ENCODE results near the gene TREX2. TPM values are rescaled to one million over a fixed set of nuclear protein-coding genes. Genes with fewer than 3 reads are reported as not detected.

The TREX2 gene
- total RNA-seq, 1 donor from 2014 or later: 3.7 TPM

GRCh38 chrX:153488231-153488914 lies 42.5 kb upstream of the TREX2 start:
- Histone ChIP-seq H3K36me3 (ENCODE audit: control insufficient read depth in 3 of 3, insufficient read depth in 3 of 3, low read length in 3 of 3) (no peaks in the 10 kb centered on the region), H3K27me3 (ENCODE audit: control insufficient read depth in 3 of 3, insufficient read depth in 3 of 3, low read length in 3 of 3) (no peaks in the 10 kb centered on the region), H3K9me3 (ENCODE audit: control insufficient read depth in 3 of 3, low read length in 3 of 3) (no peaks in the 10 kb centered on the region), H3K4me3 (ENCODE audit: low read length in 3 of 3) (no peak overlapping the region), H3K4me1 (ENCODE audit: control insufficient read depth in 3 of 3, insufficient read depth in 3 of 3, low read length in 3 of 3) (peaks cover 12 to 14% (median 12%) of the 10 kb centered on the region in 3 donors), H3K9ac (ENCODE audit: low read depth in 1 of 3, low read length in 3 of 3) (no peak overlapping the region), H3K27ac (ENCODE audit: low read depth, low read length) (peak overlapping the region; percentile 40)

DNA sequence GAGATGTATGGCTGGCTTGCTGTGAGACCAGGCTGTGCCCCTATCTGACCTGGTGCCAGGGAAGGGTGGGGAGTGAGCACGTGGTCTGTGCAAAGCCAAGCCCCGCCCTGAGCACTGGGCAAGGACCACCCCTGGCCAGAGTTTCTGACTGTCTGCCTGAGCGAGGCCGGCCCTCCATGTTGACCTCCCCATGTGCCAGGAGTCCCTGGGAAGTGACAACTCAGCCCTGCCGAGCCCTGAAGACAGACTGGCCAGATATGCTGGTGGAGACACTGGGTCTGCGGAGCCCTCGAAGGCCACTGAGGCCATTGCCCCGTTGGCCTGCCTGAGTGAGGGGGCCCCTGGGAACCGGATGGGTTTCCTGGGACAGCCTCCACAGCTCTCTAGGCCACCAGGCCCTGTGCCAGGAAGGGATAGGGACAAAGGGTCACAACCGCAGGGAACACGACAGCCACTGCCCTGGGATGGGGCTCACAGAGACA lies 41.8 kb upstream of the TREX2 start:
- Histone ChIP-seq H3K4me3 (ENCODE audit: low read length in 3 of 3) (no peak overlapping the region), H3K27me3 (ENCODE audit: control insufficient read depth in 3 of 3, insufficient read depth in 3 of 3, low read length in 3 of 3) (no peaks in the 10 kb centered on the region), H3K9me3 (ENCODE audit: control insufficient read depth in 3 of 3, low read length in 3 of 3) (no peaks in the 10 kb centered on the region), H3K27ac (ENCODE audit: low read depth, low read length) (peak overlapping the region; percentile 40), H3K36me3 (ENCODE audit: control insufficient read depth in 3 of 3, insufficient read depth in 3 of 3, low read length in 3 of 3) (no peaks in the 10 kb centered on the region), H3K4me1 (ENCODE audit: control insufficient read depth in 3 of 3, insufficient read depth in 3 of 3, low read length in 3 of 3) (peaks cover 12 to 14% (median 12%) of the 10 kb centered on the region in 3 donors), H3K9ac (ENCODE audit: low read depth in 1 of 3, low read length in 3 of 3) (no peak overlapping the region)

DNA sequence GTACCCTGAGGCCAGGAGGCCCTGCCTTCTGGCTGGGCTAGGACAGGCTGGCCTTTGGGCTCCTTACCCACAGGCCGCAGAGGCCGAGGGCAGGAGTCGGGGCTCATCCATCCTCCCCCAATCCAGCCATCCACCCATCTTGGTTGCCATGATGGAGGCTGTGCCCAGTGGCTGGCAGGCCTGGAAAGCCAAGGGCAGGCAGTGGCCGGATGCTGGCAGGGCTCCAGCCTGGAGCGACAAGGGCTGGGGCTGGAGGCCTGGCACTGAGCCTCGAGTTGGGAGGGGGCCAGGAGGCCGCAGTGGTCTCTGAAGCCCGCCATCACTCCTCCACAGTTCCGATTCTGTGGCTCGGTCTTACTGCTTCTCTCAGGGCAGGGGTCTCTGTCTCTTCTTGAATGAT lies 40.3 kb upstream of the TREX2 start:
- Histone ChIP-seq H3K4me1 (ENCODE audit: control insufficient read depth in 3 of 3, insufficient read depth in 3 of 3, low read length in 3 of 3) (peaks cover 10 to 12% (median 10%) of the 10 kb centered on the region in 3 donors), H3K9ac (ENCODE audit: low read depth in 1 of 3, low read length in 3 of 3) (no peak overlapping the region), H3K4me3 (ENCODE audit: low read length in 3 of 3) (no peak overlapping the region), H3K36me3 (ENCODE audit: control insufficient read depth in 3 of 3, insufficient read depth in 3 of 3, low read length in 3 of 3) (no peaks in the 10 kb centered on the region), H3K27ac (ENCODE audit: low read depth, low read length) (no peak overlapping the region), H3K9me3 (ENCODE audit: control insufficient read depth in 3 of 3, low read length in 3 of 3) (no peaks in the 10 kb centered on the region), H3K27me3 (ENCODE audit: control insufficient read depth in 3 of 3, insufficient read depth in 3 of 3, low read length in 3 of 3) (no peaks in the 10 kb centered on the region)

DNA sequence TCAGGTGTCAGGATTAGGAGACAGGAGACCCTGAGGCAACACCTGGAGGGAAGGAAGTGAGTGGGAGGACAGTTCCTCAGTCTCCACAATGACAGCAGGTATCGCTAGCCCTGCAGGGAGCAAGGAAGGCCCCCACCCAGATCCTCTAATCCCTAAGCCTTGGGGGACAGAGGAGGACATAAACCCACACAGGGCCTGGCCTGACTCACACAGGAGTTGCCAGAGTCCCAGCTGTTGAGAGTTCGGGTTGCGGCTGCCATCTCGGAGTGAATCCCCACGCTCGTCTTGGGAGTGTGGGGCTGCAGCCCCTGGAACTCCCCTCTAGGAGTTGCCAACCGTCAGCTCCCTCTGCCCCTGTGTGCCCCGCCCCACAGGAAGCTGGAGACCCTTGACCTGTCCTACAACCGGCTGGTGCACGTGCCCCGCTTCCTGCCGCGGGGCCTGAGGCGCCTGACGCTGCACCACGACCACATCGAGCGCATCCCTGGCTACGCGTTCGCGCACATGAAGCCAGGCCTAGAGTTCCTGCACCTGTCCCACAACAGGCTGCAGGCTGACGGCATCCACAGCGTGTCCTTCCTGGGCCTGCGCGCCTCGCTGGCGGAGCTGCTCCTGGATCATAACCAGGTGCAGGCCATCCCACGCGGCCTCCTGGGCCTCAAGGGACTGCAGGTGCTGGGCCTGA lies 39.7 kb upstream of the TREX2 start:
- Histone ChIP-seq H3K36me3 (ENCODE audit: control insufficient read depth in 3 of 3, insufficient read depth in 3 of 3, low read length in 3 of 3) (no peaks in the 10 kb centered on the region), H3K27me3 (ENCODE audit: control insufficient read depth in 3 of 3, insufficient read depth in 3 of 3, low read length in 3 of 3) (no peaks in the 10 kb centered on the region), H3K4me3 (ENCODE audit: low read length in 3 of 3) (no peak overlapping the region), H3K9ac (ENCODE audit: low read depth in 1 of 3, low read length in 3 of 3) (no peak overlapping the region), H3K27ac (ENCODE audit: low read depth, low read length) (no peak overlapping the region), H3K9me3 (ENCODE audit: control insufficient read depth in 3 of 3, low read length in 3 of 3) (no peaks in the 10 kb centered on the region), H3K4me1 (ENCODE audit: control insufficient read depth in 3 of 3, insufficient read depth in 3 of 3, low read length in 3 of 3) (peaks cover 10 to 12% (median 10%) of the 10 kb centered on the region in 3 donors)

GRCh38 chrX:153482376-153483015 lies 36.6 kb upstream of the TREX2 start:
- Histone ChIP-seq H3K36me3 (ENCODE audit: control insufficient read depth in 3 of 3, insufficient read depth in 3 of 3, low read length in 3 of 3) (no peaks in the 10 kb centered on the region), H3K27ac (ENCODE audit: low read depth, low read length) (no peak overlapping the region), H3K4me3 (ENCODE audit: low read length in 3 of 3) (no peak overlapping the region), H3K9ac (ENCODE audit: low read depth in 1 of 3, low read length in 3 of 3) (no peak overlapping the region), H3K27me3 (ENCODE audit: control insufficient read depth in 3 of 3, insufficient read depth in 3 of 3, low read length in 3 of 3) (no peaks in the 10 kb centered on the region), H3K4me1 (ENCODE audit: control insufficient read depth in 3 of 3, insufficient read depth in 3 of 3, low read length in 3 of 3) (peaks cover 1 to 4% (median 2%) of the 10 kb centered on the region in 3 donors), H3K9me3 (ENCODE audit: control insufficient read depth in 3 of 3, low read length in 3 of 3) (no peaks in the 10 kb centered on the region)

DNA sequence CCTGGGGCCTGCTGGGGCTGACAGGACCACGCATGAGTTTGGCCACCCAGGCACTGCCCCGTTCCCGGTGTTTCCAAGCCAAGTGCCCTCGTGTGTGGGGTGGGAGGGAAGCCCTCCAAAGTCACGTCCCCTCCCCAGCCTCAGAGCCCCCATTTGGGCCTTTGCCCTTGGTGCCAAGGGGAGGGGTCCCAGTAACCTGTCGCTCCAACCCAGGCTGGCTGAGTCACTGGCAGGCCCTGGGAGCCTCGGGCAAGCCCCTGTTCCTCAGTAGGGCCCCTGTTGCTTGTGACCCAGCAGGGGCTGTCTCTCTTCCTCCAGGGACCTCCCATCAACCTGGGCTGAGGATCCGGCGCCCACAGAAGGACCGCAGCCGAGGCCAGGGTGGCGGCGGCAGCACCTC lies 35.2 kb upstream of the TREX2 start:
- Histone ChIP-seq H3K27ac (ENCODE audit: low read depth, low read length) (no peak overlapping the region), H3K4me1 (ENCODE audit: control insufficient read depth in 3 of 3, insufficient read depth in 3 of 3, low read length in 3 of 3) (peaks cover 6 to 12% (median 9%) of the 10 kb centered on the region in 3 donors), H3K4me3 (ENCODE audit: low read length in 3 of 3) (no peak overlapping the region), H3K36me3 (ENCODE audit: control insufficient read depth in 3 of 3, insufficient read depth in 3 of 3, low read length in 3 of 3) (no peaks in the 10 kb centered on the region), H3K9ac (ENCODE audit: low read depth in 1 of 3, low read length in 3 of 3) (no peak overlapping the region), H3K27me3 (ENCODE audit: control insufficient read depth in 3 of 3, insufficient read depth in 3 of 3, low read length in 3 of 3) (peaks cover 0 to 6% (median 0%) of the 10 kb centered on the region in 3 donors), H3K9me3 (ENCODE audit: control insufficient read depth in 3 of 3, low read length in 3 of 3) (no peaks in the 10 kb centered on the region)

GRCh38 chrX:153478746-153479145 lies 32.9 kb upstream of the TREX2 start:
- Histone ChIP-seq H3K4me3 (ENCODE audit: low read length in 3 of 3) (no peak overlapping the region), H3K9ac (ENCODE audit: low read depth in 1 of 3, low read length in 3 of 3) (no peak overlapping the region), H3K27me3 (ENCODE audit: control insufficient read depth in 3 of 3, insufficient read depth in 3 of 3, low read length in 3 of 3) (peaks cover 0 to 6% (median 0%) of the 10 kb centered on the region in 3 donors), H3K27ac (ENCODE audit: low read depth, low read length) (no peak overlapping the region), H3K9me3 (ENCODE audit: control insufficient read depth in 3 of 3, low read length in 3 of 3) (no peaks in the 10 kb centered on the region), H3K4me1 (ENCODE audit: control insufficient read depth in 3 of 3, insufficient read depth in 3 of 3, low read length in 3 of 3) (peaks cover 8 to 19% (median 18%) of the 10 kb centered on the region in 3 donors), H3K36me3 (ENCODE audit: control insufficient read depth in 3 of 3, insufficient read depth in 3 of 3, low read length in 3 of 3) (no peaks in the 10 kb centered on the region)

- Histone ChIP-seq H3K27me3 (ENCODE audit: control insufficient read depth in 3 of 3, insufficient read depth in 3 of 3, low read length in 3 of 3) (peaks cover 0 to 6% (median 0%) of the 10 kb centered on the region in 3 donors), H3K4me1 (ENCODE audit: control insufficient read depth in 3 of 3, insufficient read depth in 3 of 3, low read length in 3 of 3) (peaks cover 8 to 19% (median 18%) of the 10 kb centered on the region in 3 donors), H3K4me3 (ENCODE audit: low read length in 3 of 3) (no peak overlapping the region), H3K36me3 (ENCODE audit: control insufficient read depth in 3 of 3, insufficient read depth in 3 of 3, low read length in 3 of 3) (no peaks in the 10 kb centered on the region), H3K9ac (ENCODE audit: low read depth in 1 of 3, low read length in 3 of 3) (no peak overlapping the region), H3K27ac (ENCODE audit: low read depth, low read length) (peak overlapping the region; percentile 72), H3K9me3 (ENCODE audit: control insufficient read depth in 3 of 3, low read length in 3 of 3) (no peaks in the 10 kb centered on the region)
Measured at GRCh38 chrX:153477901-153478300, 32.0 kb upstream of the TREX2 start.

DNA sequence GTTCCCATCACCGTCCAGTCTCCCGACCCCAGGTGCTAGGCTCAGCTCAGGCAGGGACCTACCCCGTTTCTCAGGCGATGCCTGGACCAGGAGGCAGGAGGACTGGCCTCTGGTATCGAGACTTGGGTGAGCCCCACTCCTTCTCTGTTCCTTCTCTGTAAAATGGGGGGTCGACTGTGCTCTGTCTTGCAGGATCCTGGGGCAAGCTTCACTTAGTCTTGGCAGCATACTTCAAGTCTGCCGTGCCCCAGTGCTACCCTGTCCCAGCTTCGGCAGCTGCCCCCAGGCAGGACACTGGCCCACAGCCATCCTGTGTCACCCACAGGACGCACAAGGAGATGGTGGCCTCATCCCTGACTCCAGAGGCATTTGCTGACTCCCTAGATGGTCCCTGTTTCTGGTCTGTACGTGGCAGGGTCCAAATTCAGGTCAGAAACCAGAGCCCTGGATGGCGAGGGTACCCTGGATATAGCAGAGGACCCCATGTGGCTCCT lies 31.6 kb upstream of the TREX2 start:
- Histone ChIP-seq H3K9ac (ENCODE audit: low read depth in 1 of 3, low read length in 3 of 3) (no peak overlapping the region), H3K27me3 (ENCODE audit: control insufficient read depth in 3 of 3, insufficient read depth in 3 of 3, low read length in 3 of 3) (peaks cover 0 to 6% (median 0%) of the 10 kb centered on the region in 3 donors), H3K4me1 (ENCODE audit: control insufficient read depth in 3 of 3, insufficient read depth in 3 of 3, low read length in 3 of 3) (peaks cover 8 to 19% (median 18%) of the 10 kb centered on the region in 3 donors), H3K36me3 (ENCODE audit: control insufficient read depth in 3 of 3, insufficient read depth in 3 of 3, low read length in 3 of 3) (no peaks in the 10 kb centered on the region), H3K27ac (ENCODE audit: low read depth, low read length) (peak overlapping the region; percentile 72), H3K4me3 (ENCODE audit: low read length in 3 of 3) (no peak overlapping the region), H3K9me3 (ENCODE audit: control insufficient read depth in 3 of 3, low read length in 3 of 3) (no peaks in the 10 kb centered on the region)

All from skeletal muscle tissue (tissue), 4 donors.